BLaER1 (cell line): ENCODE data around the gene MSMB.
"Not testable (repeated sequence)": the region's sequence is repeated elsewhere in the genome, so short reads cannot be mapped to it uniquely, and the experiment has no call there.

Experiments used
- H3K27ac ChIP-seq: shearing (Covaris generic); formaldehyde crosslinking; 2 replicates; pipeline ENCODE4 v1.8.1; 2022
- H3K27me3 ChIP-seq: shearing (Covaris generic); formaldehyde crosslinking; 2 replicates; pipeline ENCODE4 v1.8.1; 2022
- H3K36me3 ChIP-seq: shearing (Covaris generic); formaldehyde crosslinking; 2 replicates; pipeline ENCODE4 v1.8.1; 2022
- H3K4me1 ChIP-seq: shearing (Covaris generic); formaldehyde crosslinking; 2 replicates; pipeline ENCODE4 v1.8.1; 2022
- H3K4me2 ChIP-seq: shearing (Covaris generic); formaldehyde crosslinking; 2 replicates; pipeline ENCODE4 v1.8.1; 2022
- H3K4me3 ChIP-seq: shearing (Covaris generic); formaldehyde crosslinking; 2 replicates; pipeline ENCODE4 v1.8.1; 2022
- H3K9ac ChIP-seq: shearing (Covaris generic); formaldehyde crosslinking; 2 replicates; pipeline ENCODE4 v1.8.1; 2022
- H3K9me3 ChIP-seq: shearing (Covaris generic); formaldehyde crosslinking; 2 replicates; pipeline ENCODE4 v1.8.1; 2022
- H4K20me1 ChIP-seq: shearing (Covaris generic); formaldehyde crosslinking; 2 replicates; pipeline ENCODE4 v1.8.1; 2022
- Cebpa-rat ChIP-seq: shearing (Covaris generic); IDR thresholded peaks from 2 replicates; pipeline ENCODE4 v1.8.1; 2022

Gene MSMB

DNA sequence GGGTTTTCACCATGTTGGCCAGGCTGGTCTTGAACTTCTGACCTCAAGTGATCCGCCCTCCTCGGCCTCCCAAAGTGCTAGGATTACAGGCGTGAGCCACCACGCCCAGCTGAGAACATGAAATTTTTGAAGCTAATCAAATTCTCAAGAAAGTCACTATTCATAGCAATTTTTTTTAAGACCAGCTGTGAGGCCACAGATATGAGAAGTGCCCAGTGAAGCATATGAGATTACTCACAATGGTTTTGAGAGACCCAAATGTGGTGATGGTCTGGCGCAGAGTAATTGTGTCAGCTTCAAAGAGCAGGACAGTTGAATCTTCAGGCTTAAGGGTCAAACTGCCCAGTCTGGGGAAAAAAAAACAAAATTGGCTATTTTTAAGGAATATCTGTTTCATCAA lies 31.9 kb downstream of the MSMB start:
- no peak for TF ChIP-seq Cebpa-rat
- H4K20me1 ChIP-seq: peaks cover 67% of the 10 kb centered on the region
- H3K9me3 ChIP-seq: no peaks in the 10 kb centered on the region
- no peaks in the 10 kb centered on the region for H3K27me3 ChIP-seq
- H3K4me3 ChIP-seq: no peak overlapping the region
- peaks cover 9% of the 10 kb centered on the region for H3K4me1 ChIP-seq
- peaks cover 78% of the 10 kb centered on the region for H3K36me3 ChIP-seq
- no peak overlapping the region for H3K4me2 ChIP-seq
- H3K27ac ChIP-seq: no peak overlapping the region
- H3K9ac ChIP-seq: no peak overlapping the region

DNA sequence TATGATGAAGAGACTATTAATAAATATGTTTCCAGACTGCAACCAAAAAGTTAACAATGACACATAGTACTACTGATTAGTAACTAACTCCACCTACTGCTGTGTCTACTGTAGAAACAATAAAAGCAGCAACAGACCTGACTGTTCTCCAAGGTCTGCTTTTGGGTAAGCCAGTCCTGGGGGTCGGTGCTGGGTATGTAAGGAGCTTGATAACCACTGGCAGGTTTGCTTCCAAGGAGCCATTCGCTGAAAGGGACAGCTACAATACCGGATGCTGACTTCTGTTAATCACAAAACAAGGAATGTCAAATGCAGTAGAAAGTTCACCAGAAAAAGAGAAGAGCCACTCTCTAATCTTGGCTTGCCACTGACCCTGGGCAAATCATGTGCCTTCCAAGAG lies 33.3 kb downstream of the MSMB start:
- no peak overlapping the region for H3K9ac ChIP-seq
- peaks cover 92% of the 10 kb centered on the region for H3K36me3 ChIP-seq
- no peak overlapping the region for H3K4me3 ChIP-seq
- no peak overlapping the region for H3K4me2 ChIP-seq
- no peaks in the 10 kb centered on the region for H3K27me3 ChIP-seq
- peaks cover 6% of the 10 kb centered on the region for H3K9me3 ChIP-seq
- no peak for TF ChIP-seq Cebpa-rat
- H3K27ac ChIP-seq: no peak overlapping the region
- H4K20me1 ChIP-seq: peaks cover 55% of the 10 kb centered on the region
- H3K4me1 ChIP-seq: no peaks in the 10 kb centered on the region; the same call in 1 of the 2 replicates

DNA sequence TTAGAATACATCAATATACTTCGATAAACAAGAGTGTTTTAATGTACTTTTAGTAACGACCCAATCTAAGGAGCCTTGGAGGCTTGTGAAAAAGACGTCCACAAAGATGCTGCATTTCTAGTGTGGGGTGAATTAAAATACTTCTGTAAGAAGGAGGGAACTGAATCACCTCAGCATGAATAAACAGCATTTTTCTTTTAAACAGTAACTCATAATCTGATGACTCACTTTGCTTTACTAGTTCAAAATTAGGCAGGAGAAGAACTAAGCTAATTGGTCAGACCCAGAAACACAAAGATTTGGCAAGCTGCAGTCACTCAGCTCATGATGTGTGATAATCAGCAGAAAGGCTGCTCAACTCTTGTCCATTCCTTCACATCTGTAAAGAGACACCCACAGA lies 39.9 kb downstream of the MSMB start:
- H4K20me1 ChIP-seq: peaks cover 54% of the 10 kb centered on the region
- TF ChIP-seq Cebpa-rat: no peak
- H3K36me3 ChIP-seq: peaks cover 99% of the 10 kb centered on the region
- no peaks in the 10 kb centered on the region; the same call in 1 of the 2 replicates for H3K4me1 ChIP-seq
- no peak overlapping the region for H3K4me3 ChIP-seq
- no peaks in the 10 kb centered on the region for H3K27me3 ChIP-seq
- no peak overlapping the region for H3K27ac ChIP-seq
- H3K4me2 ChIP-seq: no peak overlapping the region
- no peak overlapping the region for H3K9ac ChIP-seq
- H3K9me3 ChIP-seq: peaks cover 9% of the 10 kb centered on the region

DNA sequence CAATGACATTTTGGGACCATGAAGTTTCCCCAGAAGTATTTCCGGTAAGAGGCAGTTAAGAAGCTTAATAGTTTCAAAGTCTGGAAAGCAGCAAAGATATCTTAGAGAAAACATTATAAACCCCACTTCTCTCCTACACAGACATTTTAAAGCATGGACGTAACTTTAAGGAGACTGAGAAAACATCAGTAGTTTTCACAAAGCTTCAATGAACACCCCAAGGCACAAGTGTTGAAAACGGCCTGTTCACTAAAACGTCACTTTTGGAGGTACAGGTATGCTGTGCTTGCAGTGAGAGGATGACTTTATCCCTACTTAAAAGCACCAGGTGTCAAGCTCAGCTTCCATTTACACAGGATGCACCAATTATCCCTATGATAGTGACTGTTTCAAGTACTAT lies 40.7 kb downstream of the MSMB start:
- H3K27ac ChIP-seq: no peak overlapping the region
- peaks cover 9% of the 10 kb centered on the region for H3K9me3 ChIP-seq
- H3K4me3 ChIP-seq: no peak overlapping the region
- H4K20me1 ChIP-seq: peaks cover 60% of the 10 kb centered on the region
- H3K27me3 ChIP-seq: no peaks in the 10 kb centered on the region
- H3K4me1 ChIP-seq: no peaks in the 10 kb centered on the region; the same call in 1 of the 2 replicates
- TF ChIP-seq Cebpa-rat: no peak
- H3K9ac ChIP-seq: no peak overlapping the region
- peaks cover 97% of the 10 kb centered on the region for H3K36me3 ChIP-seq
- H3K4me2 ChIP-seq: no peak overlapping the region

DNA sequence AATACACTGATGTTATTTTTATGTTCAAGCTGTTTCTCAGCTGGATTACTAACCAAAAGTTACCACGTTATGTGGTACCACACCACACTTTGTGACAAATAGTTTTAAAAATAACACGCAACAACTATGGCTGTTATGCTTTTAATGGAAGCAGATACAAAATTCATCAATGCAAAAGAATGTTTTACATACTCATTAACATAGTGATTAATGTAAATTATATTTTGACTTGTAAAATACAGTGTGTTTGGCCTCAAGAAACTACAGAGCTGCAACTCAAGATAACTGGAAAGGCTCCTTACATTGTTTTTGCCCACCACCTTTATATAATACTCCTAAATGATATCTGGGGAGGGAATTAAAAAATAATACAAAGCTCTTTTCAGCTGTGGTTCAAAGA lies 41.1 kb downstream of the MSMB start:
- Histone ChIP-seq H3K4me3 (no peak overlapping the region), H3K27me3 (no peaks in the 10 kb centered on the region), H3K9ac (no peak overlapping the region), H4K20me1 (peaks cover 58% of the 10 kb centered on the region), H3K4me1 (no peaks in the 10 kb centered on the region; the same call in 1 of the 2 replicates), H3K36me3 (peaks cover 97% of the 10 kb centered on the region), H3K9me3 (peaks cover 9% of the 10 kb centered on the region), H3K4me2 (no peak overlapping the region), H3K27ac (no peak overlapping the region)
- TF ChIP-seq Cebpa-rat: no peak

DNA sequence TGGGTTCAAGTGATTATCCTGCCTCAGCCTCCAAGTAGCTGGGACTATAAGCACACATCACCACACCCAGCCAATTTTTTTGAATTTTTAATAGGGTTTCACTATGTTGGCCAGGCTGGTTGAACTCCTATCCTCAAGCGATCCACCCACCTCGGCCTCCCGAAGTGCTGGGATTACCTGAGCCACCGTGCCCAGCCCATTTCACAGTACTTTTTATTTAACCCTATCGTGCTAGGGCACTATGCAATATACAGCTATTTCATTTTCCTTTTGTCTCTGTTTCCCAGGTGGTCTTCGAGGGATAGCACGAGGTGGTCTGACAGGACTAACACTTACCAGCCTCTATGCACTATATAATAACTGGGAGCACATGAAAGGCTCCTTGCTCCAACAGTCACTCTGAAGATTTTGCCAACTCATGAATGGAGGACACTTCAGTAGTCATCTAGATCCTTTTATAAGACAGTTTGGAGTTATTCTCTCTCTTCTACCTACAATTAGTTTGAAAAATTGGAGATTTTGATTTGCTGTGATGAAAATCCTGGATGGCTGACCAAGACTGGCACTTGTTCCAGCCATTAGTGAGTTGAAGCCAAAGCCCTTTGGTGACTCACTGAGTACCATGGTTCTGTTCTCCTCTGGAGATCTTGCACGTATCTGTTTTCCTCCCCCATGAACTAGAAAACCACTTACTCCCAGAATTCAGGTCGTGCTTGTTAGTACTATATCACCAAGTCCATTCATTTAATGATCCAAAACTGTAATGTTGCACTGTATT lies 43.0 kb downstream of the MSMB start:
- no peak overlapping the region for H3K4me3 ChIP-seq
- H3K9ac ChIP-seq: no peak overlapping the region
- no peaks in the 10 kb centered on the region for H3K27me3 ChIP-seq
- no peaks in the 10 kb centered on the region; the same call in 1 of the 2 replicates for H3K4me1 ChIP-seq
- H3K9me3 ChIP-seq: peaks cover 24% of the 10 kb centered on the region
- TF ChIP-seq Cebpa-rat: no peak
- H3K27ac ChIP-seq: no peak overlapping the region
- no peak overlapping the region for H3K4me2 ChIP-seq
- H3K36me3 ChIP-seq: peaks cover 97% of the 10 kb centered on the region
- H4K20me1 ChIP-seq: peaks cover 53% of the 10 kb centered on the region

DNA sequence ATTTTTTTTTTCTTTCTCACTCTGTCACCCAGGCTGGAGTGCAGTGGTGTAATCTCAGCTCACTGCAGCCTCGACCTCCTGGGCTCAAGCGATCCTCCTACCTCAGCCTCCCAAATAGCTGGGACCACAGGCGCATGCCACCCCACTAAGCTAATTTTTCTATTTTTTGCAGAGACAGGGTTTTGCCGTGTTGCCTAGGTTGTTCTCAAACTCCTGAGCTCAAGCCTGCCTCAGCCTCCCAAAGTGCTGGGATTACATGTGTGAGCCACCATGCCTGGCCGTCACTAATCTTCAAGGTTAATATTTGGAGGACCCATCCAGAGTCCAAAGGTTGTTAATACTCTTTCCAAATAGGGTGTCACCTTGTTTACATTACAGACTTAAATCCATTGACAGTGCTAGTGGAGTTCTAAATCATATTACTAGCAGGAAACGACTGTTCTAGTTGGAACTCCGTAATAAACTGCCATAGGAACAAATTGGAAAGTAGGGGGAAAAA lies 43.8 kb downstream of the MSMB start:
- peaks cover 46% of the 10 kb centered on the region for H4K20me1 ChIP-seq
- not testable (repeated sequence) for H3K9ac ChIP-seq, H3K27me3 ChIP-seq, H3K27ac ChIP-seq, H3K4me3 ChIP-seq, H3K4me2 ChIP-seq, H3K4me1 ChIP-seq
- peaks cover 97% of the 10 kb centered on the region for H3K36me3 ChIP-seq
- H3K9me3 ChIP-seq: peaks cover 20% of the 10 kb centered on the region

DNA sequence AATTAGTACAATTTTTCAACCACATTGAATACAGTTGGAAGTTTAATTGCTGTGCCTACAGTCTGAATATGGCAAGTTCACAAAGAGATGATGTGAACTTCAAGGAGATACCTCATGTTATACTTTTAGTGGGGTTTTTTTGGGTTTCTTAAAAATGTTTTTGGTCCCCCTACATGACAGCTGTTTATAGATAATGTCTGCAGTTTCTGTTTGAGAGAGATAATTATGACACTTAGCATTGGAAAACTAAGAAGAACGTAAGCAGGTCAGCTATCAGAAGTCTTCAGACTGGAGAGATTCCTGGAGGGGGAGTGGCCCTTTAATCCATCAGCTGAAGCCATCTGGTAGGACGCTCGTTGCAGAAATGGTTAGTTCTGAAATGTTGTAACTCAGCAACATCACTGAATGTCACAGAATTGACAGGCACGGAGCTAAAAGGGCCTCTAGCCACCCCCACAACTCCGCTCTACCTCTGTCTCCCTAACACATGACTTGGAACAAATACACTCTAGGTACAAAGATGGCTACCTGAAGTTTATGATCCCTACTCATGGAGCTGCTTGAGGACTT lies 44.8 kb downstream of the MSMB start:
- Histone ChIP-seq H3K4me1 (no peaks in the 10 kb centered on the region), H3K4me3 (no peak overlapping the region), H3K36me3 (peaks cover 95% of the 10 kb centered on the region), H3K27me3 (no peaks in the 10 kb centered on the region), H3K4me2 (no peak overlapping the region), H3K9me3 (peaks cover 20% of the 10 kb centered on the region), H4K20me1 (peaks cover 46% of the 10 kb centered on the region), H3K9ac (no peak overlapping the region), H3K27ac (no peak overlapping the region)
- TF ChIP-seq Cebpa-rat: no peak

DNA sequence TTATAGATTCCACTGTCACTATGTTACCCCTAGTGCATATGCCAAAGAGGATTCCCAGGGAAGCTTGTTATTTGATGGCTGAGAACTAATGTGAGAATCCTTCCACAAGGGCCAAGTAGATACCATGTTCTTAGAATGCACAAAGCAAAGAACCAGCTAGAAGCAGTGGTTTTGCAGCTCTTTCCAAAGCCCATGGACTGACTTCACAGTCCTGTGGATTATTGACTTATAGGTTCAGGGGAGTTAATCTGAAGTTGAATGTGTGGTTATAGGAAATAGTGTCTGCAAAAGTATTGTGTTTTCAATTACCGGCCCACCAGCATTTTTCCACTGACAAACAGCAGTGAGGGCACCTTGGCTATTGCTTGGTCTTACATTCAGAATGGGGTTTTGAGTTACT lies 45.5 kb downstream of the MSMB start:
- peaks cover 20% of the 10 kb centered on the region for H3K9me3 ChIP-seq
- H3K4me1 ChIP-seq: no peaks in the 10 kb centered on the region
- no peak for TF ChIP-seq Cebpa-rat
- H3K4me3 ChIP-seq: no peak overlapping the region
- H3K27ac ChIP-seq: no peak overlapping the region
- H3K4me2 ChIP-seq: no peak overlapping the region
- H4K20me1 ChIP-seq: peaks cover 43% of the 10 kb centered on the region
- H3K36me3 ChIP-seq: peaks cover 90% of the 10 kb centered on the region
- H3K27me3 ChIP-seq: no peaks in the 10 kb centered on the region
- H3K9ac ChIP-seq: no peak overlapping the region

DNA sequence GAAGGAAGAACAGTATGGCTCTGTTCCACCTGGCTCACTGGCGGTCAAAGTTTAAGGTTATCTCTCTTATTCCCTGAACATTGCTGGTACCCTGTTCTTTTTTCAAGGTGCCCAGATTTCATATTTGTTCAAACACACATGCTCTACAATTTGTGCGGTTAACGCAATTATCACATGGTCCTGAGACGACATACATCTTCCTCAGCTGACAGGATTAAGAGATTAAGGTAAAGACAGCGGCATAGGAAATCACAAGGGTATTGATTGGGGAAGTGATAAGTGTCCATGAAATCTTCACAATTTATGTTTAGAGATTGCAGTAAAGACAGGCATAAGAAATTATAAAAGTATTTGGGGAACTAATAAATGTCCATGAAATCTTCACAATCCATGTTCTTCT lies 46.1 kb downstream of the MSMB start:
- H3K4me1 ChIP-seq, H3K27ac ChIP-seq, H3K4me3 ChIP-seq, H3K4me2 ChIP-seq, H3K9ac ChIP-seq, H3K27me3 ChIP-seq: not testable (repeated sequence)
- Histone ChIP-seq H3K9me3 (peaks cover 20% of the 10 kb centered on the region), H4K20me1 (peaks cover 40% of the 10 kb centered on the region), H3K36me3 (peaks cover 88% of the 10 kb centered on the region)
